MM.1S (cell line): ENCODE results near the gene DLGAP1.

Experiments used
- DNase-seq: peaks from one replicate; pipeline ENCODE4 v3.0.0-alpha.2; 2015
- H2AFZ ChIP-seq: fragments of 300-600 bp; sonication (generic); 2 replicates; pipeline ENCODE4 v1.6.0; 2016; ENCODE audit warnings: antibody characterized with exemption, low read length
- H3F3A ChIP-seq: fragments of 300-600 bp; sonication (generic); 2 replicates; pipeline ENCODE4 v1.6.1; 2016; ENCODE audit warnings: mild to moderate bottlenecking, antibody characterized with exemption, low read length, moderate library complexity, mixed read lengths; ENCODE audit not compliant: insufficient read depth
- H3K27ac ChIP-seq: fragments of 300-600 bp; sonication (generic); 2 replicates; pipeline ENCODE4 v1.5.1; 2016; ENCODE audit warnings: mild to moderate bottlenecking, low read length
- H3K27me3 ChIP-seq: fragments of 300-600 bp; sonication (generic); replicated peaks from 2 replicates; pipeline ENCODE4 v1.6.0; 2016; ENCODE audit warnings: low read length; ENCODE audit not compliant: insufficient read depth
- H3K36me3 ChIP-seq: fragments of 300-600 bp; sonication (generic); replicated peaks from 2 replicates; pipeline ENCODE4 v1.6.1; 2016; ENCODE audit warnings: mild to moderate bottlenecking, low read length, mixed read lengths; ENCODE audit not compliant: insufficient read depth
- H3K4me1 ChIP-seq: fragments of 300-600 bp; sonication (generic); 2 replicates; pipeline ENCODE4 v1.6.1; 2016; ENCODE audit warnings: low read length, mixed read lengths
- H3K4me2 ChIP-seq: fragments of 300-600 bp; sonication (generic); 2 replicates; pipeline ENCODE4 v1.6.0; 2016; ENCODE audit warnings: low read depth, low read length
- H3K4me3 ChIP-seq: fragments of 300-600 bp; sonication (generic); 2 replicates; pipeline ENCODE4 v1.5.1; 2016; ENCODE audit warnings: low read length, mixed read lengths
- H3K79me2 ChIP-seq: fragments of 300-600 bp; sonication (generic); 2 replicates; pipeline ENCODE4 v1.6.1; 2016; ENCODE audit warnings: mixed run types, low read length, mixed read lengths
- H3K9ac ChIP-seq: fragments of 300-600 bp; sonication (generic); 2 replicates; pipeline ENCODE4 v1.6.1; 2016; ENCODE audit warnings: low read length, mixed read lengths
- H3K9me2 ChIP-seq: fragments of 300-600 bp; sonication (generic); replicated peaks from 2 replicates; pipeline ENCODE4 v1.6.1; 2016; ENCODE audit warnings: mild to moderate bottlenecking, low read length, mixed read lengths; ENCODE audit not compliant: insufficient read depth
- H3K9me3 ChIP-seq: fragments of 300-600 bp; sonication (generic); replicated peaks from 2 replicates; pipeline ENCODE4 v1.6.1; 2016; ENCODE audit warnings: mild to moderate bottlenecking, low read length, mixed read lengths; ENCODE audit not compliant: insufficient read depth
- H4K20me1 ChIP-seq: fragments of 300-600 bp; sonication (generic); 2 replicates; pipeline ENCODE4 v1.6.1; 2016; ENCODE audit warnings: mild to moderate bottlenecking, low read length, moderate library complexity, mixed read lengths; ENCODE audit not compliant: insufficient read depth
- CTCF ChIP-seq: fragments of 300-600 bp; sonication (generic); IDR thresholded peaks from 2 replicates; pipeline ENCODE4 v1.5.1; 2016; ENCODE audit warnings: antibody characterized with exemption, low read length, mixed read lengths
- EZH2 ChIP-seq: fragments of 300-600 bp; sonication (generic); optimal IDR thresholded peaks from 2 replicates; pipeline ENCODE3; 2017; ENCODE audit warnings: low read depth, mild to moderate bottlenecking, antibody characterized with exemption, low read length, mixed read lengths
- EZH2phosphoT487 ChIP-seq: fragments of 300-600 bp; sonication (generic); IDR thresholded peaks from 2 replicates; pipeline ENCODE4 v1.6.1; 2018; ENCODE audit warnings: antibody characterized with exemption, low read length

Gene DLGAP1

GRCh38 chr18:3520230-3521085 lies 934.6 kb downstream of the DLGAP1 start:
- Histone ChIP-seq H3K79me2 (no peaks in the 10 kb centered on the region), H3K36me3 (no peaks in the 10 kb centered on the region), H3F3A (peaks cover under 1% of the 10 kb centered on the region; the same call in 1 of the 2 replicates), H3K27me3 (peaks cover 28% of the 10 kb centered on the region), H3K9me3 (no peaks in the 10 kb centered on the region), H3K4me3 (no peak overlapping the region), H3K27ac (no peak overlapping the region), H3K4me2 (no peak overlapping the region), H4K20me1 (no peaks in the 10 kb centered on the region), H3K4me1 (peaks cover 6% of the 10 kb centered on the region), H3K9me2 (no peaks in the 10 kb centered on the region), H2AFZ (no peak overlapping the region), H3K9ac (no peak overlapping the region)
- DNase-seq: no peak
- TF ChIP-seq EZH2phosphoT487 (no peak), EZH2 (no peak), CTCF (no peak)

GRCh38 chr18:3514312-3515216 lies 940.5 kb downstream of the DLGAP1 start:
- no peak overlapping the region for H3K4me2 ChIP-seq

GRCh38 chr18:3513481-3513880 lies 941.6 kb downstream of the DLGAP1 start:
- Histone ChIP-seq H3K79me2 (no peaks in the 10 kb centered on the region), H3K9me2 (no peaks in the 10 kb centered on the region), H3K27ac (no peak overlapping the region), H3K4me1 (no peaks in the 10 kb centered on the region), H3K36me3 (no peaks in the 10 kb centered on the region), H3K9me3 (no peaks in the 10 kb centered on the region), H3K4me3 (no peak overlapping the region), H2AFZ (no peak overlapping the region), H4K20me1 (no peaks in the 10 kb centered on the region), H3K9ac (no peak overlapping the region), H3F3A (no peaks in the 10 kb centered on the region), H3K27me3 (no peaks in the 10 kb centered on the region), H3K4me2 (no peak overlapping the region)
- no peak for TF ChIP-seq CTCF
- TF ChIP-seq EZH2phosphoT487: no peak
- TF ChIP-seq EZH2: no peak
- no peak for DNase-seq

More at GRCh38 chr18:3514312-3515216, 940.5 kb downstream of the DLGAP1 start:
- no peak for DNase-seq
- Histone ChIP-seq H3K4me1 (no peaks in the 10 kb centered on the region), H2AFZ (no peak overlapping the region), H3K27me3 (no peaks in the 10 kb centered on the region), H3K9ac (no peak overlapping the region), H3K27ac (no peak overlapping the region), H3K79me2 (no peaks in the 10 kb centered on the region), H3F3A (no peaks in the 10 kb centered on the region), H4K20me1 (no peaks in the 10 kb centered on the region), H3K4me3 (no peak overlapping the region), H3K9me3 (no peaks in the 10 kb centered on the region), H3K36me3 (no peaks in the 10 kb centered on the region), H3K9me2 (no peaks in the 10 kb centered on the region)
- TF ChIP-seq EZH2 (no peak), CTCF (no peak), EZH2phosphoT487 (no peak)
